Measurements from ENCODE around the gene ABCC10.
A peak's percentile ranks its signal among the peaks of the same experiment; 100 is the strongest.
"Not testable (repeated sequence)": the region's sequence is repeated elsewhere in the genome, so short reads cannot be mapped to it uniquely, and the experiment has no call there.

Gene ABCC10, protein sequence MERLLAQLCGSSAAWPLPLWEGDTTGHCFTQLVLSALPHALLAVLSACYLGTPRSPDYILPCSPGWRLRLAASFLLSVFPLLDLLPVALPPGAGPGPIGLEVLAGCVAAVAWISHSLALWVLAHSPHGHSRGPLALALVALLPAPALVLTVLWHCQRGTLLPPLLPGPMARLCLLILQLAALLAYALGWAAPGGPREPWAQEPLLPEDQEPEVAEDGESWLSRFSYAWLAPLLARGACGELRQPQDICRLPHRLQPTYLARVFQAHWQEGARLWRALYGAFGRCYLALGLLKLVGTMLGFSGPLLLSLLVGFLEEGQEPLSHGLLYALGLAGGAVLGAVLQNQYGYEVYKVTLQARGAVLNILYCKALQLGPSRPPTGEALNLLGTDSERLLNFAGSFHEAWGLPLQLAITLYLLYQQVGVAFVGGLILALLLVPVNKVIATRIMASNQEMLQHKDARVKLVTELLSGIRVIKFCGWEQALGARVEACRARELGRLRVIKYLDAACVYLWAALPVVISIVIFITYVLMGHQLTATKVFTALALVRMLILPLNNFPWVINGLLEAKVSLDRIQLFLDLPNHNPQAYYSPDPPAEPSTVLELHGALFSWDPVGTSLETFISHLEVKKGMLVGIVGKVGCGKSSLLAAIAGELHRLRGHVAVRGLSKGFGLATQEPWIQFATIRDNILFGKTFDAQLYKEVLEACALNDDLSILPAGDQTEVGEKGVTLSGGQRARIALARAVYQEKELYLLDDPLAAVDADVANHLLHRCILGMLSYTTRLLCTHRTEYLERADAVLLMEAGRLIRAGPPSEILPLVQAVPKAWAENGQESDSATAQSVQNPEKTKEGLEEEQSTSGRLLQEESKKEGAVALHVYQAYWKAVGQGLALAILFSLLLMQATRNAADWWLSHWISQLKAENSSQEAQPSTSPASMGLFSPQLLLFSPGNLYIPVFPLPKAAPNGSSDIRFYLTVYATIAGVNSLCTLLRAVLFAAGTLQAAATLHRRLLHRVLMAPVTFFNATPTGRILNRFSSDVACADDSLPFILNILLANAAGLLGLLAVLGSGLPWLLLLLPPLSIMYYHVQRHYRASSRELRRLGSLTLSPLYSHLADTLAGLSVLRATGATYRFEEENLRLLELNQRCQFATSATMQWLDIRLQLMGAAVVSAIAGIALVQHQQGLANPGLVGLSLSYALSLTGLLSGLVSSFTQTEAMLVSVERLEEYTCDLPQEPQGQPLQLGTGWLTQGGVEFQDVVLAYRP (N-terminal part only)

DNA sequence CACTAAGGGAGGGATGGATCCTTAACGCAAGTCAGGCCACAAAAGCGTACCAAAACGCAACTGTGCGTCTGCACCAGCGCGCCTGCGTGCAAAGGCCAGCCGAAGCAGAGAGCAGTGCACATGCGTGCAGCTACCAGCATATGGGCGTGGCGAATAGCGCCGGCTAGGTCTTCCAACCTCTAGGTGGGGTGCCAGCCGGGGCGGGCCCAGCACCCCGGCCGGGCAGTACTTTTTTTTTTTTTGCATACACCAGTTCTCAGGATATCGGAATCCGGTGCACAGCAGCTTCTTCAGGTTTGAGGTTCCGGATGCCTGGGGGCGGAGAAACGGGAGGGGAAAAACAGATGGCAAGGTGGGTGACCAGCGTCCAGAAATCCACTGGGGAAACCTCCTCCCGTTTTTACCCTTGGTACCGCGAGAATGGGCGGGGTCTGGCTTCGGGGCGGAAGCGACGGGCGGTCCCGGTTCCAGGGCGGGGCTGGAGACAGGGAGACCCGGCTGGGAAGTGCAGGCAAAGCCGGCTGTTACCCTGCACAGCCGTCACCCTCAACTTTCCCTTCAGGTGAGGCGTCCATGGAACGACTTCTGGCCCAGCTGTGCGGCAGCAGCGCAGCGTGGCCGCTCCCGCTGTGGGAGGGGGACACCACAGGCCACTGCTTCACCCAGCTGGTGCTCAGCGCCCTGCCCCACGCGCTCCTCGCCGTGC, at the start of gene ABCC10:
TSS of gene ABCC10 (plus strand) at position 136 of the 706 bp plus-strand sequence. CDS start at position 574, 438 bp downstream.
- peak; percentile 76 for DNase-seq

DNA sequence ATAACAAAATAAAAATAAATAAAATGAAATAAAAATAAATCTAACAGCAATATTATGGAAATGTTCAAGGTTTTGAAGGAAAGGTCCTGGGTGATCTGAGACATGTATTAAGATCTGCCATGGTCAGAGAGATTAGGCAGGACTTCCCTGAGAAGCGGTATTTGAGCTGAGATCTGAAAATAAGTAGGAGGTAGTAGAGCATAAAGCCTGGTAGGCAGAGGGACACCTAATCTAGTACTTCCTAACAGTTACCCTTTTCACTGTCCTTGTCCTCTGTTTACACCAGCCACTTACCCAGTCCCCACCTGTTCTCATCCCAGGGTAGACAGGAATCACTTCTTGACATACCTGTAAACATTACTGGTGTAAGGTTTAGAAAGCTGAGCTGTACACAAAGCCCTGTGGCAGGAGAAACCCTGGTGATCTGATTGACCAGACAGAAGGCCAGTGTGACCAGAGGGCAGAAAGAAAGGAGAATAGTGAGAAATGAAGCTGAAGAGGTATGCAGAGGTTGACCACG, 49.6 kb upstream of the ABCC10 start:
- no peak for DNase-seq

DNA sequence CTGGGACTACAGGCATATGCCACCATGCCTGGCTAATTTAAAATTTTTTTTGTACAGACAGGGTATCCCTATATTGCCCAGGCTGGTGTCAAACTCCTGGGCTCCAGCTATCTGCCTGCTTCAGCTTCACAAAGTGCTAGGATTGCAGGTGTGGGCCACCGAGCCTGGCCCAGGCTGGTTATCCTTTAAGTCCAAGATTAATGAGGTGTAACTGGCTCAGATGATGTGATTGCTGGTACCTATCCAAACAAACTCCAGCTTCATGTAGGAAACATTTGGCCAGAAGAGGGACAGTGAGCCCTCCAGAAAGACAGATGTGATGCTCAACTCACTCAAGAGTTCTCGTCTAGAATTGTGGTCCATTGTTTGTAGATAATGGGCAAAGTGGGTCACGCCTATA, 48.7 kb upstream of the ABCC10 start:
- DNase-seq: no peak

DNA sequence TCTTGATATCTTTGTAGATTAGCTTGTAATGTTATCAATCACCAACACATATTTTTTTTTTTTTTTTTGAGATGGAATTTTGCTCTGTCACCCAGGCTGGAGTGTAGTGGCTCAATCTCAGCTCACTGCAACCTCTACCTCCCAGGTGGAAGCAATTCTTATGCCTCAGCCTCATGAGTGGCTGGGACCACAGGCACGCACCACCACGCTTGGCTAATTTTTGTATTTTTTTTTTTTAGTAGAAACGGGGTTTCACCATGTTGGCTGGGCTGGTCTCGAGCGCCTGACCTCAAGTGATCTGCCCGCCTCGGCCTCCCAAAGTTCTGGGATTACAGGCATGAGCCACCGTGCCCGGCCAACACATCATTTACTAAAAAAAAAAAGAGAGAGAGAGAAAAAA, 46.5 kb upstream of the ABCC10 start:
- not testable (repeated sequence) for DNase-seq

DNA sequence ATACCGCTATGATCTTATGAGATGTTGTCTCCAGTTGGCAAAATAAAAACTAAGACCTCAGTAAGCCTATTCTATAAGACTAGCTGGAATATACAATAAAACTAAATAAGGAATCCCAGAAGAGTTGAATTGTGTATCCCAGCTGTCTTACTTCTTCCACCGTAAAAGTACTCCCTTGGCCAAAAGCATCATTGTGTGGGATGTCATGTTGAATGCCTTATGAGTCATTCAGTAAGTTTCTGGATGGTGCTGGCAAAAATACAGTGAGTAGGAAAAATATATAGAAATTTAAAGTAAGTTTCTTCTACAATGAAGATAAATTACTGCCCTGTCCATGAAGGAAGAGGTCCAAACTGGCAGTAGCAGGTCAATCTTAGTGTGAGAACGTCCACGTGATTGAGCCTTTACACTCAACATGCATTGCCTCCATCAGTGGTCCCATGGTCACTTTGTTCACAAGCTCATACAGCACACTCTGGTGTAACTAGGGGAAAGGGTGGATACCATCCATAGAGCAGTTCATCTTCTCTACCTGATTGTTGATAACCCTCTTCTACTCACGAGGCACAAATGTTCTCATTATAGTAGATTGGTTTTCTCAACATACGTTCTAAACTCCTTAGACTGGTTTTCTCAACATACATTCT, 44.2 kb upstream of the ABCC10 start:
- no peak for DNase-seq

DNA sequence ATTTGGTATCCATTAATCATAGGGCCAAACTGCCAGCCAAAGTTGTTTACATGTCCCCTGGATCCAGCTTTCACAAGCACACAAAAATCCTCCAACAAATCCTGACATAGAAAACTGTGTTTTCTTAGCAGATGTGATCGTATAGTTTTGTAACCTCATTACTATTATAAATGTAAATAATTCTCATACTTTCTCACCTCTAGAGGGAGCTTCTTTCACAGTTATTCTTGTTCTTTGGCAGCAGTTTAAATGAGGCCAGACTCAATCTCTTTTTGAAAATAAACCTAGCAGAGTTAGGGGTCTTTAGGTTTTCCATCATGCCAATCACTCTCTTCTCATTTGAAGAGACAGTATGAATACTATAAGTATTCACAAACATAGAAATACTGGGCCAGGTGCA, 40.8 kb upstream of the ABCC10 start:
- no peak for DNase-seq

DNA sequence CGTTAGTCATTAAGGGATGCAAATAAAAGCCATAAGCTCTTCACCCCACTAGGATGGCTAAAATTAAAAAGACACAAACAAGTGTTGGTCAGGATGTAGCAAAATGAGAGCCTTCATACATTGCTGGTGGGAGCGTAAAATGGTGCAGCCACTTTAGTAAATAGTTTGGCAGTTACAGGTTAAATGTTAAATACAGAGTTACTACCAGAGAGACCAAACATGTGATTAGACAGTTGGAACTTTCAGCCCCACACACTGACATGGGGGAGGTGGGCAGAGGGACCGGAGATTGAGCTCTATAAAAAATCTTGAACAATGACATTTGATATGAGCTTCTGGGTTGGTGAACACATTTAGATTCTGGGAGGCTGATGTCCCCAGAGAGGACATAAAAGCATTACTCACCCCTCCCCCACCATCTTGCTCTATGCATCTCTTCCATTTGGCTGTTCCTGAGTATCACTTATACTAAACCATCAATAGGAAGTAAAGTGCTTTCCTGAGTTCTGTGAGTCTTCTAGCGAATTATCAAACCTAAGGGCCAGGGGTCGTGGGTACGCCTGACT, 37.5 kb upstream of the ABCC10 start:
- DNase-seq: no peak

DNA sequence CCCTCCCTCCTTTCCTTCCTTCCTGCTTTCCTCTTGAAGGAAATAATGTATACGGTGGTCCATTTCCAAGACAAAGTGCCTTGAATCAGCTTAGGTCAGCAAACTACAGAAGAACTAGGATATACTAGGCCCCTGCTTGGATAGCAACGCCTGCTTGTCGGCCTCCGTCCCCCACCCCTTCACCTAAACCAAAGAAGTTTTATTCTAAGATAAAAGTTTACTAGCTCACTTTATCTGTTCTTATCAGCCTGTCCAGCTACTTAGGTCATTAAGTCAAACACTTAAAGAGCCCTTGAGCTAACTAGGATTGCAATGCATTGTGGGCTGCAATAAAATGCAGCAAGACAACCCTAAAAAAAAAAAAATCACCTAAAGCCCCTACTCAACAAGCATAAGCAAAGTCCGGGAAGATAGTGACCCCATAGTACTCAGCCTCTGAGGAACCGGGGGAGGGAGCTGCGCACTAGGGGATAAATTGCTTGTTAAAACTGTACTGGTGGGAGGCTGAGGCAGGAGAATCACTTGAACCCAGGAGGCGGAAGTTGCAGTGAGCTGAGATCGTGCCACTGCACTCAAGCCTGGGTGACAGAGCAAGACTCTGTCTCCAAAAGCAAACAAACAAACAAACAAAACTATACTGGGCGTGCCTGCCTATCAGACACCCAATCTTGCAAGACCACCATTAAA, 36.4 kb upstream of the ABCC10 start:
- not testable (repeated sequence) for DNase-seq

DNA sequence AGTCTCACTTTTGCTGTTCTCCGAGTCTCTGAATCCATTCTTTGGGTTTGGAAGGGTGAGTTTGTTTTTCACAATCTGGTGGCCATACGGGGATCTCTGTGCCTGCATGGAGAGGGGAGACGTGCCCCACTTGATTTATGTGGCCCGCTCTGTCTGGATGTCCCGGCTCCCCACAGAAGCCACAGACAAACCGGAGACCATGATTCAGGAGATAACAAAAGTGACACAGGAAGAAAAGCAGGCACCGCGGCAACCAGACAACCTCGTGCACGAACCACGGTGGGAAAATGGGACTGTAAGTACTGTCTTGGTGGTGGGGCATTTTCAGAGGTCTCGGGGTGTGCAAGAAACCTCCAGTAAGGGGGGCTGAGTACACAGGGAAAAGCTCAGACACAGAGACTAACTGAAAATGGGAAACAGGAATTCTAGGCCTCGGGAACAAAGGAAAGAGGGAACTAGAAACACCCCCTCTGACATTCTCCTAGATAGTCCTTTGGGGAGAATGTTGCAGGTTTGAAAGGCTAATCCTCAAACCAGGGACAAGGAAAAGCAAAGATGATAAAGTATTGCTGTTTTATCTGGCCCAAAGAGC, 35.8 kb upstream of the ABCC10 start:
- DNase-seq: no peak

DNA sequence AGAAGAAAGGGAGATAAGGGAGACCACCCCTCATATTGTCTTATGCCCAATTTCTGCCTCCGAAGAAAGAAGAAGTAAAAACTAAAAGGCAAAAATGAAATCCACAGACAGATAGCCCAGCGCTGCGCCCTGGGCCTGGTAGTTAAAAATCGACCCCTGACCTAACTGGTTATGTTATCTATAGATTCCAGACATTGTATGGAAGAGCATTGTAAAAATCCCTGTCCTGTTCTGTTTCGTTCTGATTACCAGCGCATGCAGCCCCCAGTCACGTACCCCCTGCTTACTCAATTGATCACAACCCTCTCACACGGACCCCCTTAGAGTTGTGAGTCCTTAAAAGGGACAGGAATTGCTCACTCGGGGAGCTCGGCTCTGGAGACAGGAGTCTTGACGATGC, 34.2 kb upstream of the ABCC10 start:
- DNase-seq: not testable (repeated sequence)

DNA sequence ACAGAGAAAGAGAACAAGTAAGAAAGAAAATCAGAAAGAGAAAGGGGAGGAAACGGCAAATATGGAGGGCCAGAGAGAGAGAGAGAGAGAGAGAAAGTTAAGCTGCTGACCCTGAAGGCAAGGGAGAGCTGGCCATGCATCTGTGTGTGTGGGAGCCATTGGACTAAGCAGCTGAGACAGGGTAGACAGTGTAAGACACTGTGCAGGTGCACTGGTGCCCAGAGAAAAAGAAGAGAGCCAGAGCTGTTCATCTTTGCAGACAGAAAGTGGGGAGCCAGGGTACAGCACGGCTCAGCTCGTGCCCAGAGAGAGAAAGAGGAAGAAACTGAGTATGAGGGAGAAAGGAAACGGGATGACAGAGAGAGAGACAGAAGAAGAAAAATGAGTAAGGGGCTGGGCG, 33.7 kb upstream of the ABCC10 start:
- DNase-seq: no peak

DNA sequence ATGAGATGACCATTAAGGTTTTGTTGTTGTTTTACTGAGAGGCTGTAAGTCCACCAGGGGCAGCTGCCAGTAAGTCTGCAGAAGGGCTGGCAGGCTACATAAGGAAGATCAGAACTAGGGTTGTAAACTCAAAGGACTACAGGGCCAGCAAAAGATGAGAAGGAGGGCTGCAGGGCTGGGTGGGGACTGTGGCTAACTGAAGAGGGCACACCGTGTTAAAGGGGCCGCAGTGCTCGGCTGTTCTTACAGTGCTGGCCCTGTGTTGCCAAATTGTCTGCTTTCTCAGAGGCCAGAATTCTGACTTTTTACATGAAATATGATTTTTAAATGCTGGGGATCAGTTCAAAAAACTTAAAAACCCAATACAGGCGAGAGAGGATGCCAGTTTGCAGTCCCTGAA, 32.4 kb upstream of the ABCC10 start:
- no peak for DNase-seq

DNA sequence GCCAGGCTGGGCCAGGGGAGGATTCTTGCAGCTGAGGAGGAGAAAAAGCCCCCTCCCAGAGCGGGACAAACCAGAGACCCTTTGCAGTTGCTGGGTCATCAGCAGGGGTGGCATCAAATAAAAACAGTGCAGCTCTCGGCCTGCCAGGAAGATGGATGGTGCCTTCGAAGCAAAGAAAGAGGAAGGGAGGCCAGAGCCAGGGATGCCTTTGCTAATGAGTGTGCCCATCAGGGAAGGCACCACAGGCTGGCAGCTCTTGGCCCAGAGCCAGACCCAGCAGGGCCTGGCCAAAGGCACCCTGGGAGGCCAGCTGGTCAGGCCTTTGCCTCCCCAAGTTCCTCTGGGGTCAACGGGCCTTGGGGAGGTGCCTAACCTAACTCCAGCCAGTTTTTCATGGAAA, 31.6 kb upstream of the ABCC10 start:
- no peak for DNase-seq

DNA sequence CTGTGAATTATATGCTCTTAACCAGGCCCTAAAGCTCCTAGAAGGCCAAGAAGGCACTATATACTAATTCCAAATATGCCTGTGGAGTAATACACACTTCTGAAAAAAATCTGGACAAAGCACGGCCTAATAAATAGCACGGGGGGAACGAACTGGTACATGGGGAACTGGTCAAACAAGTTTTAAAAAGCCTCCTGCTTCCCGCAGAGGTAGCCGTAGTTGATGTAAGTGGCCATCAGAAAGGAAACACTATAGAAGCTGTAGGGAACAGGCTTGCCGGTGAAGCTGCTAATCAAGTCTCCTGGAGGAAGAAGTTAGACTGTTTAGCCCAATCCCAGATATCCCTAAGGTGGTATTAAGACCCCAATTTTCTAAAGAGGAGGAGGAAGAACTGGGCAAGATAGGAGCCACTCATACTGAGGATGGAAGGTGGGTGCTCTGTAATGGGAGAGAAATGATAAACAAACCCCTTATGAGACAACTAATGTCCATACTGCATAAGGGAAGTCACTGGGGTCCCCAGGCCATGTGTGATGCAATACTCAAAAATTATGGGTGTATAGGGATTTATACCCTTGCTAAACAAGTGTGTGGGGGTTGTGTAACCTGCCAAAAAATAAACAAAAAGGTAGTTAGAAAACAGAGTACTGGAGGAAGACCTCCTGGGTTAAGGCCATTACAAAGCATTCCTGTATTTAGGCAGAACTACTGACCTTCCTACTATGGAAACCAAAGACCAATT, 30.8 kb upstream of the ABCC10 start:
- no peak for DNase-seq

DNA sequence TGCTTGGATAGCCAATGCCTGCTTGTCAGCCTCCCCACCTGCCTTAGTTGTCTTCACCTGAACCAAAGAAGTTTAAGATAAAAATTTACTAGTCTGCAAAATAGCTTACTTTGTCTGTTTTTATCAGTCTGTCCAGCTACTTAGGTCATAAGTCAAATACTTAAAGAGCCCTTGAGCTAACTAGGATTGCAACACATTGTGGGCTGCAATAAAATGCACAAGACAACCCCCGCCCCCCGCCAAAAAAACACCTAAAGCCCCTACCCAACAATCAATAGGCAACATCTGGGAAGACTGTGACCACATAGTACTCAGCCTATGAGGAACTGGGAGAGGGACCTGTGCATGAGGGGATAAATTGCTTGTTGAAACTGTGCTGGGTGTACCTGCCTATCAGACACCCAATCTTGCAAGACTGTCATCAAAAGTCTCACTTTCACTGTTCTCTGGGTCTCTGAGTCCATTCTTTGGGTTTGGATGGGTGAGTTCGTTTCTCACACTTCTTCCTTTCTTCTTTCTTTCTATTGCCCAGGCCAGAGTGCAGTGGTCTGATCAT, 27.3 kb upstream of the ABCC10 start:
- DNase-seq: no peak

DNA sequence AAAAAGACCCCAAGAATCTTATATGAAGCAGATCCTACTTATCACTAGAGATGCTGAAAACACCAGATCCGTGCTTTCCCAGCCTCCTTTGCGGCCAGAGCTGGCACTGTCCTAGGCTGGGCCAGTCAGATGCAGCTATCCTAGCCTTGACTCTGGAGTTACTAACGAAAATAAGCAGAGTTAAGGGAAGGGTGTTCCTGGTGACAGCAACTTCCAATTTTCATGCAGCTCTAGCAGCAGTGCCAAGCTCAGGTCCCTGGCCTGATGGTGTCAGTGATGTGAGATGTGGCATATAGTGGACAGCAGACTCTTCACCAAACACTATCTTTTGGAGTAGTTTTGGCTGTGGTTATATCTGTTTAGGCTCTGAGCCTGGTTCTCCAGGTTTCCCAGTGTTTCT, 25.6 kb upstream of the ABCC10 start:
- DNase-seq: no peak

DNA sequence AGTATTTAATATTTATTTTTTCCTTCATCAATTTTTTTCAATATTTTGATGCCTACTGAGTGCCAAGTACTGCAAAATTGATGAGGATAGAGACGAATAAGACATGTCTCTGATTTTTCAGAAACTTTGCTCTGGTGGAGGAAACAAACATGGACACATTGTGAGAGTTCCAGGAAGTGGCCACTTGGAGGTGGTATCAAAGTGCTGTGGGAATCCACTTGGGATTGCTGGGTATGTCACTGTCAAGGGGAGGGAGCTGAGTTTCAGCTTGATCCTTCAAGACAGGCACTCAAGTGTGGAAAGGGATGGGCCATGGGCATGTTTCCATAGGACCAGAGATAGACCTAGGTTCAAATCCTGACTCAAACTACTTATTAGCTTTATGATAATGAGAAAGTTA, 24.5 kb upstream of the ABCC10 start:
- DNase-seq: no peak

DNA sequence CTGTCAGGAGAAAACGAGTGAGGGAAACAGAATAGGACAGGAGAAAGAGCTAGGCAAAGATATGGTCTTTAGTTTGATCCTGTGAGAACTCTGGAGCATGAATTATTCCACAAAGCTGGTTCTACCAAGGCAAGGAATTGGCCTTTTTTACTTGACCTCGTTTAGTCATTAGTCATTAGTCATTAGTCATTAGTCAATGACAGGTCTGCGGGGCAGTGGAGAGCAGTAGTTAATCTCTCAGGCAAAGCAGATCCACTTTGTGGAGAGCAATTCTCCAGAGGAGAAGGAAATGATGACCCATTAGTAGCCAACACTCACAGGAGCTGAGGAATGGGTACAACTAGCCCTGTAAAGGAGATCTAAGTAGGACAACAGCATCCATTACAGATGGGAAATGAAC, 22.0 kb upstream of the ABCC10 start:
- DNase-seq: no peak

DNA sequence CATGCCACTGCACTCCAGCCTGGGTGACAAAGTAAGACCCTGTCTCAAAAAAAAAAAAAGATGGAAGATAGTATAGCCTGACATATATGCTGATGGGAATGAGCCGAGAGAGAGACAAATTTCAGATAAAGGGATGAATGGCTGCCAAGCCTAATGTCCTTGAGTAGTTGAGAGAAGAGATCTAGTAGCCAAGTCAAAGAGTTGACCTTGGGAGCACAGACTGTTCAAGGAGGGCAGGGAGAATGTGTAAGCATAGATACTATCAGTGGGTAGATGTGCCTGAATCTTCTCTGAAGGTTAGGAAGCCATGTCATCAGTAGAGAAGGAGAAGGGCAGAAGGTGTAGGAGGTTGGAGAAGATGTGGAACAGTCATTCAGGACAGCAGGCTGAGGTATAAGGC, 20.0 kb upstream of the ABCC10 start:
- no peak for DNase-seq

All from SIG-M5 (cell line).